Urinary bladder (tissue), 4 donors: ENCODE measurements around the gene RPS6KA1. TPM values are rescaled to one million over a fixed set of nuclear protein-coding genes. Genes with fewer than 3 reads are reported as not detected.

ENCODE experiments used
- DNase-seq: peaks from one replicate; pipeline ENCODE4 v3.0.0-alpha.2; 2015; ENCODE audit errors: extremely low spot score
- H3K27ac ChIP-seq: one replicate; pipeline ENCODE4 v1.5.1; 2013; ENCODE audit warnings: low read depth, mild to moderate bottlenecking, moderate library complexity
- H3K36me3 ChIP-seq: one replicate; pipeline ENCODE4 v1.6.1; 2013; ENCODE audit warnings: mild to moderate bottlenecking, moderate library complexity; ENCODE audit not compliant: insufficient read depth
- H3K4me1 ChIP-seq: one replicate; pipeline ENCODE4 v1.6.1; 2013; ENCODE audit warnings: mild to moderate bottlenecking, moderate library complexity; ENCODE audit not compliant: insufficient read depth
- H3K4me3 ChIP-seq: one replicate; pipeline ENCODE4 v1.5.1; 2013; ENCODE audit warnings: low read depth, low read length
- WGBS: extraction: QIAGEN DNeasy Blood & Tissue Kit; methylation state at CpG from one replicate; pipeline ENCODE4 v1.1.7; 2013; 5-methylcytosine and 5-hydroxymethylcytosine counted together
- polyA plus RNA-seq: library from polyadenylated mRNA; stranded (reverse); fragments of 200-250 nt; gene quantifications from one replicate; pipeline ENCODE4 v1.2.3, GENCODE V29; 2013
- total RNA-seq: library from RNA; depleted of rRNA; stranded (reverse); fragments of >200 nt; gene quantifications from one replicate; pipeline ENCODE4 v1.2.3, GENCODE V29; 2014
- donor health status: healthy with polysubstance abuse.
- donor health status: healthy.

RPS6KA1 gene
- total and polyA plus RNA-seq, 2 donors: 7.7 to 8.9 TPM

GRCh38 chr1:26552720-26553119, 23.2 kb downstream of the RPS6KA1 start:
- 87% methylated on average over 6 of the region's 6 CpGs for WGBS
- no peak overlapping the region for H3K4me3 ChIP-seq
- DNase-seq: no peak
- H3K36me3 ChIP-seq: no peaks in the 10 kb centered on the region
- H3K27ac ChIP-seq: no peak overlapping the region
- H3K4me1 ChIP-seq: no peaks in the 10 kb centered on the region

- 87% methylated on average over 14 of the region's 14 CpGs for WGBS
- H3K36me3 ChIP-seq: no peaks in the 10 kb centered on the region
- H3K4me1 ChIP-seq: no peaks in the 10 kb centered on the region
- H3K27ac ChIP-seq: no peak overlapping the region
- DNase-seq: no peak
- no peak overlapping the region for H3K4me3 ChIP-seq
Measured at GRCh38 chr1:26553942-26554682, 24.6 kb downstream of the RPS6KA1 start.

GRCh38 chr1:26554781-26555180, 25.2 kb downstream of the RPS6KA1 start:
- Histone ChIP-seq H3K4me1 (no peaks in the 10 kb centered on the region), H3K36me3 (no peaks in the 10 kb centered on the region), H3K27ac (no peak overlapping the region), H3K4me3 (no peak overlapping the region)
- no peak for DNase-seq
- 97% methylated on average over 10 of the region's 10 CpGs for WGBS

- Histone ChIP-seq H3K27ac (no peak overlapping the region), H3K4me3 (no peak overlapping the region), H3K4me1 (no peaks in the 10 kb centered on the region), H3K36me3 (no peaks in the 10 kb centered on the region)
- WGBS: 84% methylated on average over 11 of the region's 11 CpGs
- no peak for DNase-seq
Measured at GRCh38 chr1:26555550-26555981, 26.0 kb downstream of the RPS6KA1 start.

- no peaks in the 10 kb centered on the region for H3K4me1 ChIP-seq
- H3K36me3 ChIP-seq: no peaks in the 10 kb centered on the region
- no peak overlapping the region for H3K4me3 ChIP-seq
- WGBS: 75% methylated on average over 2 of the region's 2 CpGs
- no peak for DNase-seq
- H3K27ac ChIP-seq: no peak overlapping the region
Measured at GRCh38 chr1:26556111-26556510, 26.6 kb downstream of the RPS6KA1 start.

GRCh38 chr1:26557008-26557407, 27.4 kb downstream of the RPS6KA1 start:
- Histone ChIP-seq H3K4me1 (no peaks in the 10 kb centered on the region), H3K36me3 (no peaks in the 10 kb centered on the region), H3K27ac (no peak overlapping the region), H3K4me3 (no peak overlapping the region)
- DNase-seq: no peak
- WGBS: 93% methylated on average over 14 of the region's 14 CpGs

- H3K4me1 ChIP-seq: no peaks in the 10 kb centered on the region
- WGBS: 87% methylated on average over 13 of the region's 13 CpGs
- no peak overlapping the region for H3K27ac ChIP-seq
- DNase-seq: no peak
- H3K36me3 ChIP-seq: no peaks in the 10 kb centered on the region
- no peak overlapping the region for H3K4me3 ChIP-seq
Measured at GRCh38 chr1:26558685-26559048, 29.1 kb downstream of the RPS6KA1 start.

GRCh38 chr1:26560403-26560780, 30.8 kb downstream of the RPS6KA1 start:
- WGBS: 94% methylated on average over 3 of the region's 3 CpGs

GRCh38 chr1:26570287-26570686, 40.7 kb downstream of the RPS6KA1 start:
- H3K4me3 ChIP-seq: no peak overlapping the region
- DNase-seq: no peak
- 76% methylated on average over 4 of the region's 4 CpGs for WGBS
- H3K36me3 ChIP-seq: no peaks in the 10 kb centered on the region
- H3K4me1 ChIP-seq: no peaks in the 10 kb centered on the region
- H3K27ac ChIP-seq: no peak overlapping the region

More at GRCh38 chr1:26560403-26560780, 30.8 kb downstream of the RPS6KA1 start:
- no peak for DNase-seq
- Histone ChIP-seq H3K4me3 (no peak overlapping the region), H3K4me1 (no peaks in the 10 kb centered on the region), H3K27ac (no peak overlapping the region), H3K36me3 (no peaks in the 10 kb centered on the region)

- H3K4me3 ChIP-seq: no peak overlapping the region
- no peaks in the 10 kb centered on the region for H3K36me3 ChIP-seq
- H3K4me1 ChIP-seq: no peaks in the 10 kb centered on the region
- H3K27ac ChIP-seq: no peak overlapping the region
- WGBS: 92% methylated on average over 8 of the region's 8 CpGs
- no peak for DNase-seq
Measured at GRCh38 chr1:26571381-26571780, 41.8 kb downstream of the RPS6KA1 start.

- DNase-seq: no peak
- Histone ChIP-seq H3K27ac (no peak overlapping the region), H3K4me1 (no peaks in the 10 kb centered on the region), H3K4me3 (no peak overlapping the region), H3K36me3 (no peaks in the 10 kb centered on the region)
- WGBS: 91% methylated on average over 13 of the region's 13 CpGs
Measured at GRCh38 chr1:26574018-26574417, 44.5 kb downstream of the RPS6KA1 start.

- WGBS: 56% methylated on average over 6 of the region's 6 CpGs
- DNase-seq: no peak
- Histone ChIP-seq H3K27ac (no peak overlapping the region), H3K36me3 (no peaks in the 10 kb centered on the region), H3K4me1 (no peaks in the 10 kb centered on the region), H3K4me3 (no peak overlapping the region)
Measured at GRCh38 chr1:26574719-26575251, 45.2 kb downstream of the RPS6KA1 start.

- H3K4me3 ChIP-seq: no peak overlapping the region
- WGBS: 85% methylated on average over 3 of the region's 3 CpGs
- no peaks in the 10 kb centered on the region for H3K4me1 ChIP-seq
- no peak overlapping the region for H3K27ac ChIP-seq
- H3K36me3 ChIP-seq: no peaks in the 10 kb centered on the region
- DNase-seq: no peak
Measured at GRCh38 chr1:26575348-26575747, 45.8 kb downstream of the RPS6KA1 start.

GRCh38 chr1:26578167-26578566, 48.6 kb downstream of the RPS6KA1 start:
- no peak overlapping the region for H3K27ac ChIP-seq
- WGBS: 75% methylated on average over 4 of the region's 4 CpGs
- no peak overlapping the region for H3K4me3 ChIP-seq
- DNase-seq: no peak
- H3K36me3 ChIP-seq: no peaks in the 10 kb centered on the region
- no peaks in the 10 kb centered on the region for H3K4me1 ChIP-seq
